Esophagus squamous epithelium (tissue), 4 donors: Measurements from ENCODE around the gene FGD6.

Experiments
- POLR2A ChIP-seq, 4 donors: fragments of 450-650 bp; IDR thresholded peaks; one replicate each; pipeline ENCODE4 v1.6.1; 2017; ENCODE audit warnings: antibody characterized with exemption in 4 of 4, mild to moderate bottlenecking in 4 of 4, moderate library complexity in 3 of 4
- TF ChIP-seq, protein P1 (sequence below), 6 experiments: fragments of 450-650 bp in 4 of 6; fragments of 200-600 bp in 2 of 6; sonication (generic) in 2 of 6; IDR thresholded peaks; one replicate each; pipeline ENCODE4 v1.5.1; 2016 to 2019; ENCODE audit warnings: antibody characterized with exemption in 6 of 6, mild to moderate bottlenecking in 4 of 6, moderate library complexity in 4 of 6

DNA sequence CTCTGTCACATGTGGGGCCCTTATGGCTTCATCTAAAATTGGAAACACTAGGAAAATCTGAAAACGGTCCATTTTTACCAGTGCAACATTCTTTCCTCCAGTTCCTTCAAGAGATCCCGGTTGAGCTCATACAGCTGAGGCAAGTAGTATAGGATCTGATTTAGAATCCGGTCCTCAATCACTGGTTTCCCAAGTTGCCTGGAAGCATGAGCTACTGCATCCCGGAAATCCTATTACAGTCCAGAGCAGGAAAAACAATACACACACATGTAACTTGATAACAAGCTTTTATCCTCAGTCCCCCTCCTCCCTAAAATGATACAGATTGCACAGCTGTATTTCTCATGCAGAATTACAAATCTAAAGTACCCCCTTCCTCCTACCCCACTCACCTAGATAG is 76.0 kb downstream of the FGD6 start:
- TF ChIP-seq POLR2A (IDR thresholded peaks at IDR 0.05) = no peak
- TF ChIP-seq, protein P1, sequence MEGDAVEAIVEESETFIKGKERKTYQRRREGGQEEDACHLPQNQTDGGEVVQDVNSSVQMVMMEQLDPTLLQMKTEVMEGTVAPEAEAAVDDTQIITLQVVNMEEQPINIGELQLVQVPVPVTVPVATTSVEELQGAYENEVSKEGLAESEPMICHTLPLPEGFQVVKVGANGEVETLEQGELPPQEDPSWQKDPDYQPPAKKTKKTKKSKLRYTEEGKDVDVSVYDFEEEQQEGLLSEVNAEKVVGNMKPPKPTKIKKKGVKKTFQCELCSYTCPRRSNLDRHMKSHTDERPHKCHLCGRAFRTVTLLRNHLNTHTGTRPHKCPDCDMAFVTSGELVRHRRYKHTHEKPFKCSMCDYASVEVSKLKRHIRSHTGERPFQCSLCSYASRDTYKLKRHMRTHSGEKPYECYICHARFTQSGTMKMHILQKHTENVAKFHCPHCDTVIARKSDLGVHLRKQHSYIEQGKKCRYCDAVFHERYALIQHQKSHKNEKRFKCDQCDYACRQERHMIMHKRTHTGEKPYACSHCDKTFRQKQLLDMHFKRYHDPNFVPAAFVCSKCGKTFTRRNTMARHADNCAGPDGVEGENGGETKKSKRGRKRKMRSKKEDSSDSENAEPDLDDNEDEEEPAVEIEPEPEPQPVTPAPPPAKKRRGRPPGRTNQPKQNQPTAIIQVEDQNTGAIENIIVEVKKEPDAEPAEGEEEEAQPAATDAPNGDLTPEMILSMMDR (IDR thresholded peaks at IDR 0.05) = no peak
